HG02623 (cell line): Measurements from ENCODE around the gene ARMH3.
"Not testable (repeated sequence)": the region's sequence is repeated elsewhere in the genome, so short reads cannot be mapped to it uniquely, and the experiment has no call there.

Experiments used
- ATAC-seq: cut with Tn5 transposase; IDR thresholded peaks from one replicate; pipeline ENCODE4 v1.9.1; 2021; ENCODE audit warnings: moderate library complexity; ENCODE audit not compliant: unreplicated experiment

The ARMH3 gene

GRCh38 chr10:101987136-101987535, 68.8 kb downstream of the ARMH3 start:
- ATAC-seq, result no peak

- ATAC-seq, result no peak
These were observed 69.4 kb downstream of the ARMH3 start for GRCh38 chr10:101986624-101986971.

GRCh38 chr10:101980677-101981076, 75.3 kb downstream of the ARMH3 start:
- ATAC-seq, result not testable (repeated sequence)

GRCh38 chr10:101974091-101974971, 81.6 kb downstream of the ARMH3 start:
- no peak for ATAC-seq

GRCh38 chr10:101972761-101973160, 83.2 kb downstream of the ARMH3 start:
- no peak for ATAC-seq

GRCh38 chr10:101969412-101969922, 86.5 kb downstream of the ARMH3 start:
- no peak for ATAC-seq

- ATAC-seq, result no peak
These were observed 87.0 kb downstream of the ARMH3 start for GRCh38 chr10:101968940-101969321.

- ATAC-seq, result no peak
These were observed 87.6 kb downstream of the ARMH3 start for GRCh38 chr10:101968286-101968939.

- no peak for ATAC-seq
These were observed 88.3 kb downstream of the ARMH3 start for GRCh38 chr10:101967713-101968112.

- ATAC-seq, result no peak
These were observed 88.9 kb downstream of the ARMH3 start for GRCh38 chr10:101967119-101967518.

GRCh38 chr10:101965075-101965765, 90.8 kb downstream of the ARMH3 start:
- no peak for ATAC-seq

GRCh38 chr10:101961591-101962498, 94.1 kb downstream of the ARMH3 start:
- no peak for ATAC-seq

GRCh38 chr10:101960879-101961395, 95.0 kb downstream of the ARMH3 start:
- no peak for ATAC-seq

- ATAC-seq, result no peak
These were observed 96.5 kb downstream of the ARMH3 start for GRCh38 chr10:101959346-101959916.

GRCh38 chr10:101958691-101959090, 97.3 kb downstream of the ARMH3 start:
- no peak for ATAC-seq

GRCh38 chr10:101956898-101957297, 99.1 kb downstream of the ARMH3 start:
- ATAC-seq, result no peak

GRCh38 chr10:101956117-101956516, 99.9 kb downstream of the ARMH3 start:
- no peak for ATAC-seq

- no peak for ATAC-seq
These were observed 103.8 kb downstream of the ARMH3 start for GRCh38 chr10:101952191-101952590.

GRCh38 chr10:101950213-101950612, 105.8 kb downstream of the ARMH3 start:
- no peak for ATAC-seq

GRCh38 chr10:101941871-101942270, 114.1 kb downstream of the ARMH3 start:
- ATAC-seq, result no peak
